ENCODE results near the gene KBTBD12.

The KBTBD12 gene

DNA sequence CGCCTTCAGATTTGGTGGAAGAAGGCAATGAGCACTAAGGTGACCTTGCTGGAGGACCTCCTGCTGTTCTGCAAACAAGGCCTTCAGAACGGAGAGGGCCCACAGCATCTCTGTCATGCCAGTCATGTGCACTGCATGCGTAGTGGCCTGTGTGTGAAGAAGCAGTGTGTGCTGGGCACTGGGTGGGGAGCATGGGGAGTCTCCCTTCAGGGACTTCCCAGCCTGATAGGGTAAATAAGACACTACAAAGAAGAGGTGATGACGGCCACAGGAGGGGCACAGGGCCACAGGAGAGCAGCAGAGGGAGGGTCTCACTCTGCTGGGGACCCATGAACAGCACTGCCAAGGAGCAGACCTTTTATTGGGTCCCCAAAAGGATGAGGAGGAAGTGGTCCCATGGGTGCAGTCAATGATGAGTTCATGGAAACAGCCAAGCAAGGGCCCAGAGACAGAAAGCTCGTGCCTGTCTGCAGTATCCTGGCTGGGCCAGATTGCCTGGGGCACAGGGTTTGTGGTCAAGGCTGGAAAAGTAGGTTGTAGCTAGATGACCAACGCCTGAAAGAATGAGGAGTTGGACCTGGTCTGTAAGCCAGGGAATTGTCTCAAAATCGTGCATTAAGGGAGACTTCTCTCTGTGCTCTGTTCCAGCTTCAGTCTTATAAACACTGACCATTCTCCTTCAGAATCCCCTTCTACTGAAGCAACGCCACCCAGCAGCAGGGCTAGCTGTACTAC, 69.4 kb downstream of the KBTBD12 start:
- H3K4me2 ChIP-seq (ENCODE audit: low read depth, low read length), result no peak overlapping the region
- H3K4me1 ChIP-seq (ENCODE audit: low read length), result no peaks in the 10 kb centered on the region
- no peak overlapping the region for H2AFZ ChIP-seq (ENCODE audit: low read length)
- no peaks in the 10 kb centered on the region for H3K9me3 ChIP-seq (replicated peaks; ENCODE audit: insufficient read depth, low read length)
- no peaks in the 10 kb centered on the region for H3F3A ChIP-seq (ENCODE audit: insufficient read depth, low read length)
- H3K27ac ChIP-seq (ENCODE audit: low read length), result no peak overlapping the region
- no peak for TF ChIP-seq EZH2phosphoT487 (IDR thresholded peaks at IDR 0.05; ENCODE audit: low read length)
- TF ChIP-seq, protein P1, sequence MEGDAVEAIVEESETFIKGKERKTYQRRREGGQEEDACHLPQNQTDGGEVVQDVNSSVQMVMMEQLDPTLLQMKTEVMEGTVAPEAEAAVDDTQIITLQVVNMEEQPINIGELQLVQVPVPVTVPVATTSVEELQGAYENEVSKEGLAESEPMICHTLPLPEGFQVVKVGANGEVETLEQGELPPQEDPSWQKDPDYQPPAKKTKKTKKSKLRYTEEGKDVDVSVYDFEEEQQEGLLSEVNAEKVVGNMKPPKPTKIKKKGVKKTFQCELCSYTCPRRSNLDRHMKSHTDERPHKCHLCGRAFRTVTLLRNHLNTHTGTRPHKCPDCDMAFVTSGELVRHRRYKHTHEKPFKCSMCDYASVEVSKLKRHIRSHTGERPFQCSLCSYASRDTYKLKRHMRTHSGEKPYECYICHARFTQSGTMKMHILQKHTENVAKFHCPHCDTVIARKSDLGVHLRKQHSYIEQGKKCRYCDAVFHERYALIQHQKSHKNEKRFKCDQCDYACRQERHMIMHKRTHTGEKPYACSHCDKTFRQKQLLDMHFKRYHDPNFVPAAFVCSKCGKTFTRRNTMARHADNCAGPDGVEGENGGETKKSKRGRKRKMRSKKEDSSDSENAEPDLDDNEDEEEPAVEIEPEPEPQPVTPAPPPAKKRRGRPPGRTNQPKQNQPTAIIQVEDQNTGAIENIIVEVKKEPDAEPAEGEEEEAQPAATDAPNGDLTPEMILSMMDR (IDR thresholded peaks at IDR 0.05; ENCODE audit: low read length), result no peak
- TF ChIP-seq EZH2 (optimal IDR thresholded peaks at IDR 0.05; ENCODE audit: low read depth, low read length), result no peak
- DNase-seq, result no peak
- no peak overlapping the region for H3K9ac ChIP-seq (ENCODE audit: low read length)
- no peaks in the 10 kb centered on the region for H3K9me2 ChIP-seq (replicated peaks; ENCODE audit: insufficient read depth, low read length)
- no peaks in the 10 kb centered on the region for H3K79me2 ChIP-seq (ENCODE audit: low read length)
- no peaks in the 10 kb centered on the region for H3K27me3 ChIP-seq (replicated peaks; ENCODE audit: insufficient read depth, low read length)
- no peaks in the 10 kb centered on the region for H3K36me3 ChIP-seq (replicated peaks; ENCODE audit: insufficient read depth, low read length)
- H3K4me3 ChIP-seq (ENCODE audit: low read length), result no peak overlapping the region
- no peaks in the 10 kb centered on the region for H4K20me1 ChIP-seq (ENCODE audit: insufficient read depth, low read length)

DNA sequence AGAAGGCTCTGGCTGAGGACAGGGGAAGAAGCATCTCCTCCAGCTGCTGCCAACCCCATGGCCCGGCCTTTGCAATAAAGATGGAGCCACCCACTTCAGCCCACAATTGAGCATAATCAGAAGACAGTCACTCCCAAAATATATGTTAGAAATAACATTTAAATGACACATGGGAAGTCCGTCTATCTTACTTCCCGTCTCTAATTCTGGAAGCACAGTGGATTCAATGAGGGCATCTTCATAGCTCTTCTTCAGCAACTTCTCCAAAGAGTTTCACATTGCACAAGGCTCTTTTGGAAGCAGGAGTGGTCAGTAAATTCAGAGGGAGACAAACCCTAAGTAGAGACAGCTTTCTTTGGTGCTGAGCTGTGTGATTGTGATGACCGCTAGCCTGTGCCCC, 70.2 kb downstream of the KBTBD12 start:
- H3K4me3 ChIP-seq (ENCODE audit: low read length), result no peak overlapping the region
- H3K79me2 ChIP-seq (ENCODE audit: low read length), result no peaks in the 10 kb centered on the region
- DNase-seq, result no peak
- H3K27me3 ChIP-seq (replicated peaks; ENCODE audit: insufficient read depth, low read length), result no peaks in the 10 kb centered on the region
- H3F3A ChIP-seq (ENCODE audit: insufficient read depth, low read length), result no peaks in the 10 kb centered on the region
- H3K36me3 ChIP-seq (replicated peaks; ENCODE audit: insufficient read depth, low read length), result no peaks in the 10 kb centered on the region
- no peaks in the 10 kb centered on the region for H3K4me1 ChIP-seq (ENCODE audit: low read length)
- TF ChIP-seq, protein P1 (IDR thresholded peaks at IDR 0.05; ENCODE audit: low read length), result no peak
- TF ChIP-seq EZH2phosphoT487 (IDR thresholded peaks at IDR 0.05; ENCODE audit: low read length) (no peak), EZH2 (optimal IDR thresholded peaks at IDR 0.05; ENCODE audit: low read depth, low read length) (no peak)
- H3K4me2 ChIP-seq (ENCODE audit: low read depth, low read length), result no peak overlapping the region
- H3K9me3 ChIP-seq (replicated peaks; ENCODE audit: insufficient read depth, low read length), result no peaks in the 10 kb centered on the region
- H2AFZ ChIP-seq (ENCODE audit: low read length), result no peak overlapping the region
- no peaks in the 10 kb centered on the region for H4K20me1 ChIP-seq (ENCODE audit: insufficient read depth, low read length)
- no peak overlapping the region for H3K27ac ChIP-seq (ENCODE audit: low read length)
- H3K9ac ChIP-seq (ENCODE audit: low read length), result no peak overlapping the region
- H3K9me2 ChIP-seq (replicated peaks; ENCODE audit: insufficient read depth, low read length), result no peaks in the 10 kb centered on the region

DNA sequence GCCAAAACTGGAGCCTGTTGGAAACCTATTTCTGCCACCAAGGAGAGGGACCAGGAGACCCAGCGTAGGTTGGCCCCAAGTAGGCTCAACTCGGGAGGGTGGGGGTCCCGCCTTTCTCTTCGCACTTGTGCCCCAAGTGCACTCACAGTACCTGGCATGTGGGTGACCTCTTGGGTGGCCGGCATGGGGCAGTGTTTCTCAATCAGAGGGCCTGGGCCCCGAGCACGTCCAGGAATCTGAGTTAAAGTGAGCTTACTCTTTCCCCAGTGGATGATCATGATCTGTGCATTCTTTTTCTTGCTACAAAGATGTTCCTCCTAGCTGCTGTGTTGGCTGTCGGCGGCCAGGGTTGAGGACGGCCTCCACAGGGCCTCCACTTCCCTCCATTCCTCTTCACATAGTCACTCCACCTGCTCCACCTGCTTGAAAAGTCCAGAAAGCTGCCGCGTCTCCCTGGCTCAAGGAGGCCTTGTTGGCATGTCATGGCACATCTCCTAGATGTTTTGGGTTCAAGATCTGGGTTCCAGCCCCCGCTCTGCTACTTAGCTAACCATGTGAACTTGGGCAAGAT, 70.7 kb downstream of the KBTBD12 start:
- Histone ChIP-seq H3K9me3 (replicated peaks; ENCODE audit: insufficient read depth, low read length) (no peaks in the 10 kb centered on the region), H3F3A (ENCODE audit: insufficient read depth, low read length) (no peaks in the 10 kb centered on the region), H3K36me3 (replicated peaks; ENCODE audit: insufficient read depth, low read length) (no peaks in the 10 kb centered on the region), H3K4me2 (ENCODE audit: low read depth, low read length) (no peak overlapping the region), H4K20me1 (ENCODE audit: insufficient read depth, low read length) (no peaks in the 10 kb centered on the region), H3K27me3 (replicated peaks; ENCODE audit: insufficient read depth, low read length) (no peaks in the 10 kb centered on the region), H3K4me1 (ENCODE audit: low read length) (no peaks in the 10 kb centered on the region), H3K4me3 (ENCODE audit: low read length) (no peak overlapping the region), H3K79me2 (ENCODE audit: low read length) (no peaks in the 10 kb centered on the region), H3K27ac (ENCODE audit: low read length) (no peak overlapping the region), H3K9me2 (replicated peaks; ENCODE audit: insufficient read depth, low read length) (no peaks in the 10 kb centered on the region), H2AFZ (ENCODE audit: low read length) (no peak overlapping the region), H3K9ac (ENCODE audit: low read length) (no peak overlapping the region)
- TF ChIP-seq EZH2phosphoT487 (IDR thresholded peaks at IDR 0.05; ENCODE audit: low read length) (no peak), EZH2 (optimal IDR thresholded peaks at IDR 0.05; ENCODE audit: low read depth, low read length) (no peak)
- TF ChIP-seq, protein P1 (IDR thresholded peaks at IDR 0.05; ENCODE audit: low read length), result no peak
- no peak for DNase-seq
